ENCODE results near the gene LRFN3.
"Not testable (repeated sequence)": the region's sequence is repeated elsewhere in the genome, so short reads cannot be mapped to it uniquely, and the experiment has no call there.

Gene LRFN3

GRCh38 chr19:35939307-35940077 is 3.3 kb downstream of the LRFN3 start:
- DNase-seq (ENCODE audit: low read depth) = no peak

GRCh38 chr19:35940078-35940775 is 4.1 kb downstream of the LRFN3 start:
- DNase-seq (ENCODE audit: low read depth) = no peak

GRCh38 chr19:35940839-35941238 is 4.7 kb downstream of the LRFN3 start:
- no peak for DNase-seq (ENCODE audit: low read depth)

- DNase-seq (ENCODE audit: low read depth) = no peak
Observed at GRCh38 chr19:35942235-35942634, 6.1 kb downstream of the LRFN3 start.

- no peak for DNase-seq (ENCODE audit: low read depth)
Observed at GRCh38 chr19:35943321-35944301, 7.4 kb downstream of the LRFN3 start.

GRCh38 chr19:35944556-35944955 is 8.4 kb downstream of the LRFN3 start:
- no peak for DNase-seq (ENCODE audit: low read depth)

GRCh38 chr19:35945121-35945790 is 9.1 kb downstream of the LRFN3 start:
- DNase-seq (ENCODE audit: low read depth) = no peak

GRCh38 chr19:35946203-35946602 is 10.0 kb downstream of the LRFN3 start:
- DNase-seq (ENCODE audit: low read depth) = no peak

GRCh38 chr19:35949131-35949530 is 13.0 kb downstream of the LRFN3 start:
- peak; percentile 10 for DNase-seq (ENCODE audit: low read depth)

- DNase-seq (ENCODE audit: low read depth) = no peak
Observed at GRCh38 chr19:35955881-35956634, 19.9 kb downstream of the LRFN3 start.

- not testable (repeated sequence) for DNase-seq (ENCODE audit: low read depth)
Observed at GRCh38 chr19:35957411-35957810, 21.2 kb downstream of the LRFN3 start.

GRCh38 chr19:35958660-35959039 is 22.5 kb downstream of the LRFN3 start:
- no peak for DNase-seq (ENCODE audit: low read depth)

GRCh38 chr19:35959040-35959967 is 23.1 kb downstream of the LRFN3 start:
- DNase-seq (ENCODE audit: low read depth) = no peak

- DNase-seq (ENCODE audit: low read depth) = no peak
Observed at GRCh38 chr19:35959968-35960320, 23.8 kb downstream of the LRFN3 start.

- DNase-seq (ENCODE audit: low read depth) = no peak
Observed at GRCh38 chr19:35960432-35960972, 24.3 kb downstream of the LRFN3 start.

GRCh38 chr19:35963514-35963913 is 27.3 kb downstream of the LRFN3 start:
- DNase-seq (ENCODE audit: low read depth) = peak; percentile 67

- DNase-seq (ENCODE audit: low read depth) = no peak
Observed at GRCh38 chr19:35966771-35967170, 30.6 kb downstream of the LRFN3 start.

GRCh38 chr19:35973487-35973886 is 37.3 kb downstream of the LRFN3 start:
- no peak for DNase-seq (ENCODE audit: low read depth)

GRCh38 chr19:35975608-35976214 is 39.5 kb downstream of the LRFN3 start:
- DNase-seq (ENCODE audit: low read depth) = peak; percentile 31

All from amniotic epithelial cell (primary cell).